Measurements from ENCODE around the gene AGTR1. TPM values are rescaled to one million over a fixed set of nuclear protein-coding genes. Genes with fewer than 3 reads are reported as not detected.

The AGTR1 gene
- total RNA-seq, 4 donors from 2014 or later: 11.0 to 28.2 (median 21.8) TPM

- DNase-seq: no peak
- TF ChIP-seq POLR2A (IDR thresholded peaks at IDR 0.05): no peak
- TF ChIP-seq CTCF (IDR thresholded peaks at IDR 0.05): no peak
- no peaks in the 10 kb centered on the region for H3K36me3 ChIP-seq
- intact Hi-C loops (cut with DNase I): no loop called here
- no peaks in the 10 kb centered on the region for H3K27me3 ChIP-seq
- no peaks in the 10 kb centered on the region for H3K9me3 ChIP-seq
- H3K27ac ChIP-seq: no peak overlapping the region
- H3K4me3 ChIP-seq (replicated peaks in 1 of 3): no peak overlapping the region
- 90 to 92% methylated on average over 2 of the region's 2 CpGs for WGBS, 2 donors
- H3K4me1 ChIP-seq: no peaks in the 10 kb centered on the region
Observed at GRCh38 chr3:148709560-148710253, 12.0 kb downstream of the AGTR1 start.

GRCh38 chr3:148710665-148711064 lies 13.0 kb downstream of the AGTR1 start:
- Histone ChIP-seq H3K27ac (no peak overlapping the region), H3K9me3 (no peaks in the 10 kb centered on the region), H3K27me3 (no peaks in the 10 kb centered on the region), H3K4me1 (no peaks in the 10 kb centered on the region), H3K36me3 (no peaks in the 10 kb centered on the region), H3K4me3 (replicated peaks in 1 of 3) (no peak overlapping the region)
- WGBS, 2 donors: 94 to 98% methylated on average over 2 of the region's 2 CpGs
- intact Hi-C loops (cut with DNase I): no loop called here
- DNase-seq: no peak
- TF ChIP-seq CTCF (IDR thresholded peaks at IDR 0.05) (no peak), POLR2A (IDR thresholded peaks at IDR 0.05) (no peak)

GRCh38 chr3:148711981-148712666 lies 14.4 kb downstream of the AGTR1 start:
- Histone ChIP-seq H3K27me3 (no peaks in the 10 kb centered on the region), H3K27ac (no peak overlapping the region), H3K9me3 (no peaks in the 10 kb centered on the region), H3K4me3 (replicated peaks in 1 of 3) (no peak overlapping the region), H3K36me3 (no peaks in the 10 kb centered on the region), H3K4me1 (no peaks in the 10 kb centered on the region)
- no peak for DNase-seq
- intact Hi-C loops (cut with DNase I): no loop called here
- no peak for TF ChIP-seq POLR2A (IDR thresholded peaks at IDR 0.05)
- no peak for TF ChIP-seq CTCF (IDR thresholded peaks at IDR 0.05)
- 90 to 94% methylated on average over 1 of the region's 1 CpG for WGBS, 2 donors

GRCh38 chr3:148714521-148714920 lies 16.8 kb downstream of the AGTR1 start:
- DNase-seq: no peak
- Histone ChIP-seq H3K27ac (no peak overlapping the region), H3K4me1 (no peaks in the 10 kb centered on the region), H3K36me3 (no peaks in the 10 kb centered on the region), H3K27me3 (no peaks in the 10 kb centered on the region), H3K9me3 (no peaks in the 10 kb centered on the region), H3K4me3 (replicated peaks in 1 of 3) (no peak overlapping the region)
- TF ChIP-seq CTCF (IDR thresholded peaks at IDR 0.05) (no peak), POLR2A (IDR thresholded peaks at IDR 0.05) (no peak)
- 88 to 98% methylated on average over 1 of the region's 1 CpG for WGBS, 2 donors
- intact Hi-C loops (cut with DNase I): no loop called here

- intact Hi-C loops (cut with DNase I): no loop called here
- Histone ChIP-seq H3K4me1 (no peaks in the 10 kb centered on the region), H3K27ac (no peak overlapping the region), H3K9me3 (no peaks in the 10 kb centered on the region), H3K4me3 (replicated peaks in 1 of 3) (no peak overlapping the region), H3K27me3 (no peaks in the 10 kb centered on the region), H3K36me3 (no peaks in the 10 kb centered on the region)
- 88 to 90% methylated on average over 1 of the region's 1 CpG for WGBS, 2 donors
- TF ChIP-seq CTCF (IDR thresholded peaks at IDR 0.05) (no peak), POLR2A (IDR thresholded peaks at IDR 0.05) (no peak)
- DNase-seq: no peak
Observed at GRCh38 chr3:148716657-148717056, 19.0 kb downstream of the AGTR1 start.
